GM23248 (cell line): ENCODE results near the gene MT1B. TPM values are rescaled to one million over a fixed set of nuclear protein-coding genes. Genes with fewer than 3 reads are reported as not detected.

Experiments
- DNase-seq: peaks from one replicate; pipeline ENCODE4 v3.0.0-alpha.2; 2015
- H2AFZ ChIP-seq: fragments of 200-600 bp; sonication (generic); 2 replicates; pipeline ENCODE4 v1.6.1; 2016; ENCODE audit warnings: antibody characterized with exemption
- H3F3A ChIP-seq: fragments of 200-600 bp; sonication (generic); 2 replicates; pipeline ENCODE4 v1.6.1; 2016; ENCODE audit warnings: mild to moderate bottlenecking, antibody characterized with exemption, mixed run types; ENCODE audit not compliant: insufficient read depth
- H3K27ac ChIP-seq: fragments of 200-600 bp; sonication (generic); 2 replicates; pipeline ENCODE4 v1.5.1; 2016; ENCODE audit warnings: mild to moderate bottlenecking
- H3K27me3 ChIP-seq: fragments of 200-600 bp; sonication (generic); replicated peaks from 2 replicates; pipeline ENCODE4 v1.6.1; 2016; ENCODE audit warnings: mild to moderate bottlenecking; ENCODE audit not compliant: insufficient read depth
- H3K36me3 ChIP-seq: fragments of 200-600 bp; sonication (generic); 2 replicates; pipeline ENCODE4 v1.6.1; 2016; ENCODE audit warnings: low read depth, mild to moderate bottlenecking
- H3K4me1 ChIP-seq: fragments of 200-600 bp; sonication (generic); 2 replicates; pipeline ENCODE4 v1.6.1; 2016; ENCODE audit warnings: mild to moderate bottlenecking; ENCODE audit not compliant: insufficient read depth
- H3K4me2 ChIP-seq: fragments of 200-600 bp; sonication (generic); one replicate; pipeline ENCODE4 v1.6.1; 2016; ENCODE audit warnings: mild to moderate bottlenecking; ENCODE audit not compliant: unreplicated experiment
- H3K4me3 ChIP-seq: fragments of 200-600 bp; sonication (generic); 2 replicates; pipeline ENCODE4 v1.5.1; 2016; ENCODE audit warnings: mild to moderate bottlenecking
- H3K79me2 ChIP-seq: fragments of 200-600 bp; sonication (generic); 2 replicates; pipeline ENCODE4 v1.6.1; 2016; ENCODE audit warnings: mild to moderate bottlenecking; ENCODE audit not compliant: insufficient read depth
- H3K9ac ChIP-seq: fragments of 200-600 bp; sonication (generic); 2 replicates; pipeline ENCODE4 v1.6.1; 2016; ENCODE audit warnings: mild to moderate bottlenecking
- H3K9me2 ChIP-seq: fragments of 200-600 bp; sonication (generic); 2 replicates; pipeline ENCODE4 v1.6.1; 2016; ENCODE audit warnings: mixed run types, mild to moderate bottlenecking, moderate library complexity; ENCODE audit not compliant: insufficient read depth
- H3K9me3 ChIP-seq: fragments of 200-600 bp; sonication (generic); one replicate; pipeline ENCODE4 v1.6.1; 2017; ENCODE audit warnings: low read depth
- H4K20me1 ChIP-seq: fragments of 200-600 bp; sonication (generic); 2 replicates; pipeline ENCODE4 v1.6.0; 2016; ENCODE audit not compliant: insufficient read depth
- EZH2 ChIP-seq: fragments of 200-600 bp; sonication (generic); IDR thresholded peaks from 2 replicates; pipeline ENCODE4 v1.6.1; 2018; ENCODE audit warnings: antibody characterized with exemption, mild to moderate bottlenecking; ENCODE audit not compliant: insufficient read depth, poor library complexity, severe bottlenecking
- EZH2phosphoT487 ChIP-seq: fragments of 200-600 bp; sonication (generic); IDR thresholded peaks from 2 replicates; pipeline ENCODE4 v1.6.1; 2018; ENCODE audit warnings: antibody characterized with exemption, moderate library complexity, mild to moderate bottlenecking, low read depth; ENCODE audit not compliant: insufficient read depth
- WGBS, 2 experiments: methylation state at CpG; one replicate each; pipeline ENCODE4 v1.1.6; 2015 to 2017; ENCODE audit warnings: low lambda C conversion rate in 2 of 2, low coverage in 1 of 2; ENCODE audit errors: missing lambda C conversion rate in 2 of 2; 5-methylcytosine and 5-hydroxymethylcytosine counted together
- in situ Hi-C: fragments of 300-500 bp; cut with MboI; formaldehyde crosslinking; loops from 2 replicates; pipeline ENCODE4 v1.15.0; 2020
- polyA plus RNA-seq: library from polyadenylated mRNA; unstranded; fragments of >200 nt; fragmentation: Nextera tagmentation; extraction: Ambion mirVana; gene quantifications from 2 replicates; pipeline ENCODE4 v1.2.1, GENCODE V29; 2016
- total RNA-seq: library from RNA; depleted of rRNA; stranded (reverse); fragments of >200 nt; shearing (Covaris generic); gene quantifications from 2 replicates; pipeline ENCODE4 v1.2.3, GENCODE V29; 2014

MT1B gene
- total and polyA plus RNA-seq, 2 experiments from 2014 or later: not detected

- H3K9me3 ChIP-seq: no peaks in the 10 kb centered on the region
- peak within 1 kb of the TSS; percentile 79 for H3K4me3 ChIP-seq
- no peaks in the 10 kb centered on the region for H3K9me2 ChIP-seq
- peak within 1 kb of the TSS; percentile 78 for H2AFZ ChIP-seq
- H4K20me1 ChIP-seq: no peaks in the 10 kb centered on the region
- no peaks in the 10 kb centered on the region; the same call in 1 of the 2 replicates for H3F3A ChIP-seq
- no peaks in the 10 kb centered on the region for H3K27me3 ChIP-seq
- in situ Hi-C loops: no loop called here
- H3K4me1 ChIP-seq: peaks cover 14% of the 10 kb centered on the region; the same call in 1 of the 2 replicates
- no peak for TF ChIP-seq EZH2
- TF ChIP-seq EZH2phosphoT487: no peak
- no peaks in the 10 kb centered on the region for H3K36me3 ChIP-seq
- H3K27ac ChIP-seq: peak within 1 kb of the TSS; percentile 31; the same call in 1 of the 2 replicates
- peak; percentile 97 for DNase-seq
- H3K79me2 ChIP-seq: no peaks in the 10 kb centered on the region
- WGBS, 2 experiments: 1 to 2% methylated on average over 42 to 49 of the region's 49 CpGs
- peak within 1 kb of the TSS; percentile 76 for H3K9ac ChIP-seq
- H3K4me2 ChIP-seq: peak within 1 kb of the TSS; percentile 80
These were observed 30.4 kb downstream of the MT1B start, which contains the start of gene MT1X for GRCh38 chr16:56681939-56682702. MT1X (plus strand) TSS chr16:56682470; CDS start chr16:56682541, 71 bp downstream.

- H3K27ac ChIP-seq: 0 out of 2 replicates have a peak overlapping the region, but pooled peaks have one; percentile 4
- H3K36me3 ChIP-seq: no peaks in the 10 kb centered on the region
- no peaks in the 10 kb centered on the region for H3K9me3 ChIP-seq
- no peaks in the 10 kb centered on the region for H3K27me3 ChIP-seq
- no peak for TF ChIP-seq EZH2phosphoT487
- no peak for TF ChIP-seq EZH2
- peak; percentile 28 for DNase-seq
- peak overlapping the region; percentile 79 for H3K4me3 ChIP-seq
- 6 to 9% methylated on average over 8 of the region's 8 CpGs for WGBS, 2 experiments
- no peaks in the 10 kb centered on the region for H3K9me2 ChIP-seq
- peak overlapping the region; percentile 80 for H3K4me2 ChIP-seq
- peaks cover 14% of the 10 kb centered on the region; the same call in 1 of the 2 replicates for H3K4me1 ChIP-seq
- H3K79me2 ChIP-seq: no peaks in the 10 kb centered on the region
- H3F3A ChIP-seq: no peaks in the 10 kb centered on the region; the same call in 1 of the 2 replicates
- H3K9ac ChIP-seq: peak overlapping the region; percentile 76
- in situ Hi-C loops: no loop called here
- H2AFZ ChIP-seq: peak overlapping the region; percentile 78
- H4K20me1 ChIP-seq: no peaks in the 10 kb centered on the region
These were observed 31.2 kb downstream of the MT1B start for GRCh38 chr16:56682703-56683397.

GRCh38 chr16:56683424-56684172 is 31.9 kb downstream of the MT1B start:
- WGBS, 2 experiments: 58% methylated on average over 5 of the region's 5 CpGs

More at GRCh38 chr16:56683424-56684172, 31.9 kb downstream of the MT1B start:
- Histone ChIP-seq H3K4me1 (peaks cover 14% of the 10 kb centered on the region; the same call in 1 of the 2 replicates), H3K27me3 (no peaks in the 10 kb centered on the region), H3K4me2 (peak overlapping the region; percentile 80), H3K4me3 (peak overlapping the region; percentile 79), H3K27ac (no peak overlapping the region), H3K36me3 (no peaks in the 10 kb centered on the region), H3K9ac (peak overlapping the region; percentile 76; the same call in 1 of the 2 replicates), H4K20me1 (no peaks in the 10 kb centered on the region), H3K9me2 (no peaks in the 10 kb centered on the region), H3K9me3 (no peaks in the 10 kb centered on the region), H2AFZ (no peak overlapping the region), H3F3A (no peaks in the 10 kb centered on the region; the same call in 1 of the 2 replicates), H3K79me2 (no peaks in the 10 kb centered on the region)
- TF ChIP-seq EZH2 (no peak), EZH2phosphoT487 (no peak)
- in situ Hi-C loops: no loop called here
- DNase-seq: no peak
